GM21360 (cell line): ENCODE data around the gene CAMK2B.

Experiments used
- ATAC-seq: cut with Tn5 transposase; IDR thresholded peaks from one replicate; pipeline ENCODE4 v1.9.1; 2021; ENCODE audit warnings: mild to moderate bottlenecking, moderate library complexity; ENCODE audit not compliant: unreplicated experiment

The CAMK2B gene

DNA sequence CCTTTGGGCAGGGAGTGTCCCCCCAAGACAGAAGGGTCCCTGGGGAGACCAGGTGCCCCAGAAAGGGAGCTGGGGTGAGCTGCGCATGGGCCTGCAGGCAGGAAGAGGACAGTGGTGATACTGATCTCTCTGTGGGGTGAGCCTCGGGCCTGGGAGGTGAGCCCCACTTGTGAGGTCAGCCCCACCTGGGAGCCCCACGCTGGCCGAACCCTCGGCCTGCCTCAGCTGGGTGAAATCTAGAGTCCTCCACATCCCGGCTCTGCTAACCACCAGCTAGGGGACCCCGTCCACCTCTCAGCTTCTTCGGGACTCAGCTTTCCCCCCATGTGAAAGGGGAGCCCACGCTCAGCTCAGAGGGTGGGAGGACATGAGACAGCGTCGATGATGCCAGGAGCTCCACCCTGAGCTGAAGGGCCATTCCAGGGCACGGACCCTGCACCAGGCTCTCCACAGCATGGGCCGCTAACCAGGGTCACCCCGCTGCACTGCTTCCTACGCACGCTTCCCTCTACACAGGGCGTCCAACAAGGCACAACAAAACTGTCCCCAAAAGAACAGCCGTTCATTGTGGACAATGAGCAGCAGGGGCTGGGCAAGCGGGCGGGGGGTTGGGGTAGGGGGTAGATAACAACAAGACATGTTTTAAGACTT lies 48.7 kb downstream of the CAMK2B start:
- no peak for ATAC-seq

DNA sequence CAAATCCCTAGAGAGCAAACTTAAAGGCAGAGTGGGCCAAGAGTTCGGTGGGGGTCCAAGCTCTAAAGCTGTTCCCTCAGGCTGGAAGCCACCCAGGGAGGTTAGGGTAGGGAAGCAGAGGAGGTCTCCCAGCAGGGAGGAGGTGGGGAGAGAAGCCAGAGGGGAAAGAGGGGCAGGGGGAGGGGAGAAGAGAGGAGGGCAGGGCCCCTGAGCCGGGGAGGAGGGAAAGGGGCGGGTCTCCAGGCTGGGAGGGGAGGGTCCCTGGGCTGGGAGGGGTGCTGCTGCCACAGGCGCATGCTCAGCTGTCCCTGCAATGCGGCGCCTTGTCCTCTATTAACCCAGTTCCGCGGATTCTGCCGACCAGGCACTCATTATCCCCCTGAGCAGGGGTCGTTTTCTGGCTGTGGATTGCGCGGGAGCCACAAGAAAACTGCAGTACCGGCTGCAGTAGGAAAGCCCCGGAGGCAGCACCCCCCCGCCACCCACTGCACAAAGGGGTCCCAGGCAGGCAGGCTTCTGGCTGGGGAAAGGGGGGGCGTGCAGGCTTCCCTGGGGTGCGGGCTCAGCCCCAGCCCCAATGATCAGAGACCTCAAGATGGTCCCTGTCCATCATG lies 49.3 kb downstream of the CAMK2B start:
- ATAC-seq, result no peak

DNA sequence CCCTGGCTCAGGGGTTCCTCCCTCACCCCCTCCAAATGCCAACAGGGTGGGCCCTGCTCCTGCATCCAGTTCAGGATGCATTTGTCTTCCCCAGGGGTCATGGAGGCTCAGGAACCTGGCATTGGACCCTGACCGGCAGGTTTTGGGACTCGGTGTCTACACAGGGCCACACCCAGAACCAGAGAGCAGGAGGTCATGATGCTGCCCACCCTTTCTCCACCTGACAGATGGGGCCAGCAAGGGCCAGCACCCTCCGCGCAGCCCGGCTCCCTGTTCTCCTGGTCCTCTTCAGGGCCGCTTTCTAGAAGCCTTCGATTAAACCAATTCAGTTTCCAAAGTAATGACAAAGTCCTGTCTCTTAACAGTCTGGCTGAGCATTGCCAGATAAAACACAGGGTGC lies 50.2 kb downstream of the CAMK2B start:
- no peak for ATAC-seq

DNA sequence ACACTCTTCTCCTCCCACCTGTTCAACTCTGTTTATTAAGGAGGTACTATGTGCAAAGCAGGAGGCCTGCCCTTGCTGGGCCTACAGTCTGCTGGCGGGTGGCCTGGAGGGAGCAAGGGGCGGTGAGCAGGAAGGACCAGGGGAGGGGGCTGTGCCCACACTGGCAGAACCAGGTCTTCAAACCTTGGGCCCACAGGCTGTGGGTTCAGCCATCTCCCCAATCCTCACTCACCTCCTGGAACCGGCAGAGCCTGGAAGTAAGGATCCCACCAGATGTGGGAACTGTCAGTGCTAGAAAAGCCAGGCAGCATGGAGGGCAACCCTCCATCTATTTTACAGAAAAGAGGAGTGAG lies 50.8 kb downstream of the CAMK2B start:
- ATAC-seq, result no peak

DNA sequence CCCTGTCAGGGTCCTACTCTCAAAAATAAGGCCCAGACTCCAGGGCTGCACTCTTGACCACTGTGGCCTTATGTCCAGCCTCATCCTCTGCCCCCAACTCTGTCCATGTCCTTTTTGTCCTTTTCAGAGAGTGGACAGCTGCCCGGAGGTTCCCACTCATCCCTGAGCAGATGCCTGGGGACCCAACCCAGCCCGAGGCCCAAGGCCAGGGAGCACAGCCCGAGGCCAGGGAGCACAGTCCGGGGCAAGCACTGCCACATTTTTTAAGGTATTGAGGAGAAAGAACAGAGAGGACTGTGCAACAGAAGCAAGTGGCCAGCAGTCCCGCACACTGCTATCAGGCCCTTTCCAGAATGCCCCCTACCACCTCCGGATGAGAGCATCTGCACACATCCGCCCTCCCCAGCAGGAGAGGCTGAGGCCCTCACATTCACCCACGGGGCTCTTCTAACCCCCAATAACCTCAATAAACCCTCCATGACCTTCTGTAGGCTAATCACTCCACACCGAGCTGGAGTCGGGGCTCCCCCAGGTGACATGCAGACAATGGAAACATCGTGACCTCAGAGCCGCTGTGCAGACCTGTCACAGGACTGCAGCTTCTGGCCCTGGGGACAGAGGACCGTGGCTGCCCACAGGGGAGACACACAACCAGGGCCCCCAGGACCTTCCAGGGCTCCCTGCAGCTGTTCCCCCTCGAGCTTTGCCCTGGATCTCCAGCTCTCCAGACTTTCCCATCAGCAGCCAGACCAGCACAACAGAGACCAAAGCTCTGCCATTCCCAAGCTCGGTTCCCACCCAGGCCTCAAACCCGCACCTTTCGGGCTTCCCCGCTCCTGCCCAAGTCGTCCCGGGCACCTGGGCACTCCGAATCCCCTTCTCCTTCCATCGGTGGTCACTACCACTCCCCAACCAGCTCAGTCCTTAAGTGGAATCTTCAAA lies 51.4 kb downstream of the CAMK2B start:
- ATAC-seq, result no peak

DNA sequence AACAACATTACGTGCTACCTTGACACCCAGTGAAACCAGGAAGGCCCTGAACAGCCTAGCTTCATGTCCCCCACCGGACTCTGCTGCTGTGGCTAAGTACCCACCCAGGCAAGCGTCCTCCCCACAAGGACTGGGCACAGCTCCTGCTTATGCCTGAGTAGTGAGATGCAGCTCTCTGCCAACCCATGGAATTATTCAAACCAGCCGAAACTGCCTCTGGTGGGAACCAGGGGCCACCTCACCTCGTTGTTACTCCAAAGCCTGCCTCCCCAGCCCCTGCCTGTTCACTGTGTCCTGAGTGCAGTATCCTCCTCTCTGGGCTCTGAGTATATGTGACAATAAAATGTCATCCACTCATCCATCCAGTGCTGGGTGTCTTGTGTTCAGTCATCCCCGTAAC lies 52.4 kb downstream of the CAMK2B start:
- ATAC-seq, result no peak

DNA sequence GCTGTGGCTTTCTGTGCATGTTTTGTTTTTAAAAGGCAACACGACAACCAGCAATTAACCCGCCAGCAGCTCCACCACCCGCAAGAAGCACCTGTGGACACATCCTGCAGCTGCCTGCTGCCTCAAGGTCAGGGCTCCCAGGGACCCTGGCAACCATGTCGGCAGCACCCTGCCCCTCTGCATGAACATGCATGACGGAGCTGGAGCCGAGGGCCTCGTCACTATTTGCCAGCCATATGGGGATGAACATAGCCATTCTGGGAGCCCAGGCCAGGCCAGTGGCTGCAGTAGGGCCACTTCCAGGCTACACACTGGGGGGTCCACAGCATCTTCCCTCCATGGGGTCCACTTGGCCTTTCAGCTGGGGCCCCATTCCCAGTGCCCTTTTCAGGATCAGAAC lies 52.9 kb downstream of the CAMK2B start:
- no peak for ATAC-seq

DNA sequence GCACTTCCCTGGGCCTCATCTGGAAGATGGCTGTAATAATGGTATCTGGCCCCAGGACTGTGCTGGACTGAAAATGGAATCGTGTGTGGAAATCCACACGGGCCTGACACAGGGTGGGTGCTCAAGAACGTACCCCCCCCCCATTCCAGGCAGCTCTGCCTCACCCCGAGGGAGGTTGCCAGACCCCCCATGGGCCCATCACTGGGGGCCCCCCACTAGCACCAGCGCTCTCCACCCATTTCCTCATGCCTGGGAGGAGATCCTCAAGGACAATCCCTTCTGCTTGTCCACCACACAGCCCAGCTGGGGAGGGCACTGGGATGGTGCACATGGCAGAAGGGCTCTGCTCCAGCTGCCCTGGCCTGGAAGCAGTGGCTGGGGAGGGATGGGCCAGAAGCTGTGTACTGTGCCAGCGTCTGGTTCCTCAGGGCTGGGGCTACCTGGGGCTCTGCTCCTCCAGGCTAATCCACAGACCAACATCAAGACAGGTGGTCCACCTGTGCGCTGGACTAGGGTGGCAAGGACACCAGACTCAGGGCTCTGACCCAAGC lies 55.4 kb downstream of the CAMK2B start:
- no peak for ATAC-seq

DNA sequence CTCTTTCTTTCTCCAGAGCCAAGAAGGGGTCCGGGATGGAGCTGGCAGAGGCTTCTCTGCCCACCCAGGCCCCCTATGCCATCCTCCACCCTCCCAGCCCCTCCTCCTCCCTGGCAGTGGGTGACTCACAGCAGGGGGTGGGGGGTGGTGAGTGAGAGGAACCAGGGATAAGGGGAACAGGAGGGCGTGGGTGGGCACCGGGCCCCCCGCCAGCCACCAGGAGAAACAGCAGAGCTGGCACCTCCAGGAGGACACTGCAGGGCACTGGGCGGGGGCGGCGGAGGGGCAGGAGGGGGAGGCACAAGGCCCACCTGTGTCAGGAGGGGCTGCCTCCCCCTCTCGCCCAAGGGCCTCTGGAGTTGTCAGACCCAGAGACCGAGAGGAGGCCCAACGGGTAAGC lies 56.0 kb downstream of the CAMK2B start:
- ATAC-seq, result no peak

DNA sequence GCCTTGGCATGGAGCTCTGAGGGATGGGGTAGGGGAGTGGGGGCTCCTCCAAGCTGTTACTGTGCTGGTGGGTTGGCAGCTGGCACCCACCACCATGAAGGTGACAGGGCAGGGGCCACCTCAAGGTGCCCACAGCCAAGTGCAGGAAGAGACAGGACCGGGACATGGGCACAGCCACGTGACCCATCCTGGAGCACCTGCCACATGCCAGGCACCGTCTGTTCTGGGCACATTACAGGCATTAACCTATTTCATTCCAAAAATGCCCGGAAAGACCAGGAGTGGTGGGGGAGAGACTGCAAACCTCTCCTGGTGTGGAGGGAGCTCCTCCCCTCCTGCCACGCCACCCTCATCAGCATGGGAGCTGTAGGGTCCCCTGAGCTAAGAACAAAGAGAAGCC lies 56.7 kb downstream of the CAMK2B start:
- no peak for ATAC-seq

DNA sequence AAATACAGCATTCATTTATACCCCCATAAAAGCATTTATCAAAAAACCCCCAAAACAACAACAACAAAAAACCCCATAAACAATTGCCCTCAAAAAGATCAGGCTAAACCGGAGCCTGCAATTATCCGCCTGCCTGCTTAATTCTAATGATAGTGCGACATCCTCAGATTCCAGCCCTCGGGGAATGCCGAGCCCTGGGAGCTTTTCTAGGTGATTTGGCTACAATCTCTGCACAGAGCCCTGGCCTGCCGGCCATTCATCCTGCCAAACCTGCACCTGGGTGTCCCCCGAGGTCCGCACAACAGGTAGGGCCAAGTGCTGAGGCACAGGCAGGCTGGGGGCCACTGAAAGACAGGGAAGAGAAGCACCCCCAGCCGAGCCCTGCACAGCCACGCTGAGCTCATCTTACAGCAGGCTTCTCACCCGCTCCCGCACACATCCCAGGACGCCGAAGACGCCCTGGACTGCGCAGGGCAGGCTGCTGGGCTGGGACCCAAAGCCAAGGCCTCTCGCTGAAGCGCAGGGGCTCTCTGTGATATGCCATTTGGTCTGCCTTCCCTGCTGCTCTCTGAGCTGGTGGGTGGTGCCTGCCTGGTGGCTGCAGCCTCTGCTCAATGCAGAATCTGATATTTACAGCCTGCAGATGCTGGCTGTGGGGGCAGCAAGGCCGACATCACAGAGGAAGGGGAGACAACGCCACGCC lies 57.5 kb downstream of the CAMK2B start:
- ATAC-seq, result no peak

DNA sequence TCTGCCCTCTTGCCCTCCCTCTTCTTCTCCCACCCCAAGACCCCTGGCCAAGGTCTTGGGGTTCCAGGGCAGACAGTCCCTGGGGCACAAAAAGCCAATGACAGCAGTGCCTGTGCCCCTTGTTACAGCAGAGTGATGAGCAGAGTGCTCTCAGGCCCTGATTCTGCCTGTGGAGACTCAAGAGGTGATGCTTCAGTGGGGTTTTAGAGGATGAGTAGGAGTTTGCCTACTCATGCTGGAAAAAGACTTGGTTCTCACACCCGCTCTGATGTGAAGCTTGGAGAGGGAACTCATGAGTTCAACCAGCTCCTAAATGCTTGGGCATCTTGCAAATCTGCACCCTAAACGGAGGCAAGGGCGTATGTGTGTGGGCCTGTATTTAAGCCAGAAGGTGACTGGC lies 58.2 kb downstream of the CAMK2B start:
- ATAC-seq, result no peak

DNA sequence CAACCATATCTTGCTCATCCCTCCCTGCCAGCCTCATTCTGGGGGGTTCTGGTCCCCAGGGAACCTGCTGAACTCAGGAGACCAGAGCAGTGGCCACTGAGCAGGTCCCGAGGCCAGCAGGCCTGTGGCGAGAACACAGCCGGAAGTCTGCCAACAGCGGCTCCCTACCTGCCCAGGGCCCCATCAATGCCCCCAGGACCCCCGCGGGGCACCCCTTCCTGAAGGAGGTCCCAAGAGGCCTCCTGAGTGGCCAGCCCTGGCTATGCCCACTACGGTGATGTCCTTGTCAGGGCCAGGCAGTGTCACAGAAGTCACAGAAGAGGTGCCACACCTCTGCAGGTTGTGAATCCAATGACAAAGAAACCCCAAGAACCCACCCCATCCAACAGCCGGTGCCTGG lies 58.9 kb downstream of the CAMK2B start:
- ATAC-seq, result no peak

DNA sequence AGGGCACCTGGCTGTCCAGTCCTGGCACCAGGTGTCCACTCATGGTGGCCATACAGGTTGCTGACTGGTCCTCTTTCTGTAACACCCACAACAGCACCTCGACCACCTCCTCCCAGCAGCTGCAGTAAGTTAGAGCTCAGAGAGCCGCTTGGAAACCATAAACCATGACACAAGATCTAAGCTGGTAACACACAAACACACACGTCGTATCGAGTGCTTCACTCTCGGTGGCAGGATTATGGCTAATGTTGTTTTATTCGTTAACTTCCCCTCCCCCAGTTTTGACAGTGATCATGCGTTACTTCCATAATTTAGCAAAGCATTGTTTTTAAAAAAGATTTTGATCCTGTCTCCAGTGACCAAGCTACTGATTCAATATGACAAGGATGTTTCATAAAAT lies 59.7 kb downstream of the CAMK2B start:
- no peak for ATAC-seq

DNA sequence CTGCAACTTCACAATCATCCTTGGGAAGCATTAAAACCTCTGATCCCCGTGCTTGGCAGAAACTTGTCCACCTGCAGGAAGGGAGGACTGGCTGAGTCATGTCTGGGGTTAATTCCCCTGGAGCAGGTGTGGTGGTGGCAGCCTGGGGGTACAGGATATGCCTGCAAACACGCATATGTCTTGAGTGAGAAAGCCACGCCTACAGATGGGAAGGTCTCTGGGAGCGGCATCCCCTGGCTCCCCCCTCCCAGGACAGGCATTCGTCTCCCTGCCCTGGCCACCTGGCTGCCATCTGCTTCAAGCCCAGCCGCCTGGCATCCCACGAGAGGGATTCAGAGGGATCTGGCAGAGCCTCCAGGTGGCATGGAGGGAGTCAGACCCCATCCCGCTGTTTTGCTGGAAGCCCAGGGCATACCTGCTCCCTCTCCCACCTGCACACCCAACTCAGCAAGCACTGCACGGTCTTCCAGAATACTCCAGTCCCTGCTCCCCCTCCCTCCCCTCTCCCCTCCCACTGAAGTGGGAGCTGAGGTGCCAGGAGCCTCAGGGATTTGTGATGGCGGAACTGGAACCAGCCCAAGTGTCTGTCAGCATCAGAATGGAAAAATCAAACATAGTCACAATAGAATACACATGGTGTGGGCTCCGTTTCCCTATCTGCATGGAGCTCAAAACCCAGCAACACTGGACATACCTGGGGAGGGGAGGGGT lies 61.0 kb downstream of the CAMK2B start:
- ATAC-seq, result no peak

DNA sequence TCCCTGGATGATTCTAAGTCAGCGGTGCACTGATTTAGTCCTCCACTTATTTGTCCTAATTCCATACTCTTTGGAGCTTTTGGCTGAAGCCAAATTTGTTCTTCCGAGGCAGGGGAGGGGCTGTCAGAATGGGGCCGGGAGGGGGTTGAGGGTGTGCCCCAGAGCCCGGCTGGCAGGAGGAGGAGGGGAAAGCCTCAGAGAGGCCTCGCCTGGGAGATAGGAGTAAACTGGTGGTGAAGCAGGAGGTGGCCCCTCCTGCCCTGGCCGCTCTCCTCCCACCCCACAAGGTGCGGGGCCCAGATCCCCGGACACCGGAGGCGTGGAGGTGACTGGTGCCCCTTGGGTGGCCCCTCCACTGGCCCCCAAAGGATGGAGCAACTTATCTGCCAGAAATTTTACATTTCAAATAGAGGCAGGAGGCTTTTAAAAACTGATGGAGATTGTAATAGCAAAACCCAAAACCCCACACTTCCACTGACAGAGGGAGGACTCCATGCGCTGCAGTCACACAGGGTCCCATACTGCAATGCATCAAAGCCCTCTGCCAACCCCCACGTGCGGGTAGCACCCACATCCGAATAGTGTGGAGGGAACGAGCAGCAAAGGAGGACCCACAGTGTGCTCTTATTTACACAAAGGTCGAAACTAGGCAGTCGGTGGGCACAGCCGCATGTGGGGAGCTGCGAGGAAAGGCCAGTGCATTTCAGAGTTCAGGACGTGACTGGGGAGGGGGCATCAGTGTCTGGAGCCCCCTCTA lies 61.9 kb downstream of the CAMK2B start:
- no peak for ATAC-seq

DNA sequence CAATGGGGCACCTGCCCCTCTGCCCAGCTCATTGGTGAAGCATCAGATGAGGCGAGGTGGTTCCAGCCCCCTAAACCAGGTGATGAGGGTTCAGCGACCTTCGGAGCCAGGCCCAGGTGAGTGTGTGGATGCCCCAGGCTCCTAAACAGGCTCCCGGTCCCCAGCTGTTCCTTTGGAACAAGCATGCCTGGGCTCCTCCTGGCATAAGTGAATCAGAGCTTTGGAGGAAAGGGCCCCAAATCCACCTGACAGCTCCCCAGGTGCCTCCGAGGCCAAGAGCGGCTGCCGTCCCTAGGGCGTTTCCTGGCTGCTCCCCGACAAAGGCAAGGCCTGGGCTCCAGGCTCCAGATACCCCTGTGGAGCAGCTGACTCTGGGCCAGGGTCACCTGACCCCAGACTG lies 63.4 kb downstream of the CAMK2B start:
- ATAC-seq, result no peak

DNA sequence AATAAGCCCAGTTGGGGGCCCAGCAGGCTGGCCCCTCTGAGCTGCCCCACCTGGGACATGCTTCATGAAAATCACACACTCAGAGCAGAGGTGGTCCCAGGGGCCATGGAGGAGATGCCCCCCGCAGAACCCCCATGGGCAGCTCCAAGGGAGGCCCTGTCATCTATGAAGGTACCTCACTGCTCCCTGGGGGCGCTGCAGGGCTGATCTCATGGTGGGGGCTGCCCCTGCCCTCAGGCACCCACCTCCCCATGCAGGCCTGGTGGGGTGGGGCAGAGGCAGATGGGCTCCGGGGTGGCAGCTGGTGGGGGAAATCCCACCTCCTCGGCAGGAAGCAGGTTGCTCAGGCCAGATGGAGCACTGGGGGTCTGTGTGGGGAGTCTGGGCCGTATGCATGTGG lies 64.2 kb downstream of the CAMK2B start:
- ATAC-seq, result no peak

DNA sequence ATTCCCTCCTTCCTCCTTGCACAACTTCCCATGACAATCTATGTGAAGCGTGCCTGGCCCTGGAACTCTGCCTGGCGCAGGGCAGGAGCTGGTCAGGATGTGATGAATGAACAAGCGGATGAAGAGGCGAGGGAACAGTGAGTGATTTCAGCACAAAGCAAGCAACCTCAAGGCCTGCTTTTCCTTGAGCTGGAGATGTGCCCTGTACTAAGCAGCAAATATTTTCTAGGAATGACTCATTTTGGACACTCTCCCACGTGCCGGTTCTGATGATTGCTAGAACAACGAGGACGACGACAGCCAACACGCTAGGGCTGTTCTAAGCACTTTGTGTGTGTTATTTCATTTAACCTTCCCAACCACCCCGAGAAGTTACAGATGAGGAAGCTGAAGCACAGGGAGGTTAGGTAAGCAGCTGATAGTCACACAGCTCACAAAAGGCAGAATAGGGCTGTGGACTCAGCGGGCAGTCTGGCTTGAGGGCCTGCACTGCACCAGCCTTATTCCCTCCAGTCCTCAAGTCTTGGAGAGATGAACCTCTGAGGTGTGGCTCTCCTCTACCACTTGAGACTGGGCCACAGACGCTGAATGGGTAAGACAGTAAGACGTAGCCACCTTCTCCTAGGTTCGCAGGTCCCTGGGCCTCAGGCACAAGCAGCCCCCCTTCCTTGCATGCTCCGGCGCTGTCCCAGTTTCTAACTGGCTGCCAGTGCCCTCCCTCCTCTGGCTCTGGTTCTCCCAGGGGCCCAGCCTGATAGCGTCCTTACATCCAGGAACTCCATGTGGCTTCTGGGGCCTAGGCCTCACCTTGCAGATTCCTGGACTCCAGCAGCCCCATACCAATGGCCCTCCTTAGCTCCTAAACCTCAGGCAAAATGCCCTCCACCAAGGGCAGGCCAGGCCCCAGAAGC lies 65.6 kb downstream of the CAMK2B start:
- no peak for ATAC-seq
